Measurements from ENCODE around the gene NLRP9. TPM values are rescaled to one million over a fixed set of nuclear protein-coding genes. Genes with fewer than 3 reads are reported as not detected.

NLRP9 gene
- polyA plus RNA-seq, 1 donor from 2014 or later = not detected

- H3K9me2 ChIP-seq (ENCODE audit: insufficient read depth, low read length) = no peaks in the 10 kb centered on the region
- peak overlapping the region; percentile 98 for H3K4me2 ChIP-seq (ENCODE audit: low read length)
- no peaks in the 10 kb centered on the region for H3F3A ChIP-seq (ENCODE audit: insufficient read depth, low read length, poor library complexity, severe bottlenecking)
- no peaks in the 10 kb centered on the region for H3K9me3 ChIP-seq (ENCODE audit: low read length)
- H2AFZ ChIP-seq (ENCODE audit: low read depth, low read length) = no peak overlapping the region
- peak overlapping the region; percentile 84 for H3K9ac ChIP-seq (ENCODE audit: low read length)
- peak overlapping the region; percentile 71 for H3K27ac ChIP-seq (ENCODE audit: low read length)
- peaks cover 8% of the 10 kb centered on the region for H3K36me3 ChIP-seq (ENCODE audit: insufficient read depth, low read length)
- no peaks in the 10 kb centered on the region for H3K27me3 ChIP-seq (ENCODE audit: insufficient read depth, low read depth, low read length)
- H3K79me2 ChIP-seq (replicated peaks; ENCODE audit: insufficient read depth, low read length) = peaks cover 59% of the 10 kb centered on the region
- no peaks in the 10 kb centered on the region for H4K20me1 ChIP-seq (ENCODE audit: insufficient read depth)
- peak overlapping the region; percentile 92 for H3K4me3 ChIP-seq (ENCODE audit: low read length)
- TF ChIP-seq, protein P1, sequence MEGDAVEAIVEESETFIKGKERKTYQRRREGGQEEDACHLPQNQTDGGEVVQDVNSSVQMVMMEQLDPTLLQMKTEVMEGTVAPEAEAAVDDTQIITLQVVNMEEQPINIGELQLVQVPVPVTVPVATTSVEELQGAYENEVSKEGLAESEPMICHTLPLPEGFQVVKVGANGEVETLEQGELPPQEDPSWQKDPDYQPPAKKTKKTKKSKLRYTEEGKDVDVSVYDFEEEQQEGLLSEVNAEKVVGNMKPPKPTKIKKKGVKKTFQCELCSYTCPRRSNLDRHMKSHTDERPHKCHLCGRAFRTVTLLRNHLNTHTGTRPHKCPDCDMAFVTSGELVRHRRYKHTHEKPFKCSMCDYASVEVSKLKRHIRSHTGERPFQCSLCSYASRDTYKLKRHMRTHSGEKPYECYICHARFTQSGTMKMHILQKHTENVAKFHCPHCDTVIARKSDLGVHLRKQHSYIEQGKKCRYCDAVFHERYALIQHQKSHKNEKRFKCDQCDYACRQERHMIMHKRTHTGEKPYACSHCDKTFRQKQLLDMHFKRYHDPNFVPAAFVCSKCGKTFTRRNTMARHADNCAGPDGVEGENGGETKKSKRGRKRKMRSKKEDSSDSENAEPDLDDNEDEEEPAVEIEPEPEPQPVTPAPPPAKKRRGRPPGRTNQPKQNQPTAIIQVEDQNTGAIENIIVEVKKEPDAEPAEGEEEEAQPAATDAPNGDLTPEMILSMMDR (IDR thresholded peaks at IDR 0.05; ENCODE audit: poor library complexity, severe bottlenecking) = no peak
- no peak for TF ChIP-seq REST (IDR thresholded peaks at IDR 0.05; ENCODE audit: borderline replicate concordance)
- no peak for TF ChIP-seq EZH2 (IDR thresholded peaks at IDR 0.05; ENCODE audit: borderline replicate concordance, insufficient read depth, low read length, poor library complexity, severe bottlenecking)
- no peak for TF ChIP-seq TAF1 (IDR thresholded peaks at IDR 0.05; ENCODE audit: low read depth)
- TF ChIP-seq EP300 (conservative IDR thresholded peaks at IDR 0.05; ENCODE audit: poor library complexity, severe bottlenecking) = no peak
- no peak for TF ChIP-seq MXI1 (conservative IDR thresholded peaks at IDR 0.05; ENCODE audit: poor library complexity, severe bottlenecking)
- TF ChIP-seq RAD21 (conservative IDR thresholded peaks at IDR 0.05) = no peak
Measured at GRCh38 chr19:55676383-55676782, 61.8 kb downstream of the NLRP9 start.

DNA sequence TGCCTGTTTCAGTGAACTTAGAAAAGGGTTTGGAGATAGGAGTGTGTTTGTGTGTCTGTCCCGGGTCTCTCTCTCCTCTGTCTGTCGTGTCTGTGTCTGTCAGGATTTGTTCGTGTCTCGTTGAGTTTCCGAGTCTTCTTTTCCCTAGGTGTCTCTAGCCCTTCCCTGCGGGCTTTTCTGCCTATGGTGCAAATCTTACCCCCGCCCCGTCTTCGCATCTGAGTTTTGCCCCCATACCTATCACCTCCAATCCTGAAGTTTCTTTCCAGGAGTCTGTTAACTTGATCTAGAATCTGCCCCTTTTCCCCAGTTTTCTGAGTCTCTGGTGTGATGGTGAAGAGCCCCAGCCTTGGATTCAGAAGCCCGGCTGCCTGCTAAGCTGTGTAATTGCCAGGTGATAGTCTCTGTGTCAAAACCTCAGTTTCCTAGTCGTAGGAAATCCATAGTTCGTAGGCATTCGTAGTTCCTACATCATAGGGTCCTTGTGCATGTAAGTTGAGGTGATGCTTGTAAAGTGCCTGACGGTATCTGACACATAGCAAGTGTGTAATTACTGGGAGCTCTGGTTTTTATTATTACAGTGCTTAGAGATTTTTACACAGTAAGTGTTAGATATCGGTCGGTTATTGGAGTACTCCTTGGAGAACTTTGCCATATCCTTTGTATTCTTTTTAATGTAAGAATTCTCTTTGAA lies 62.4 kb downstream of the NLRP9 start:
- Histone ChIP-seq H3K27ac (ENCODE audit: low read length) (peak overlapping the region; percentile 71), H3K4me3 (ENCODE audit: low read length) (peak overlapping the region; percentile 92), H3K79me2 (replicated peaks; ENCODE audit: insufficient read depth, low read length) (peaks cover 59% of the 10 kb centered on the region), H3K4me2 (ENCODE audit: low read length) (peak overlapping the region; percentile 98), H3K9me3 (ENCODE audit: low read length) (no peaks in the 10 kb centered on the region), H3K9me2 (ENCODE audit: insufficient read depth, low read length) (no peaks in the 10 kb centered on the region), H2AFZ (ENCODE audit: low read depth, low read length) (peak overlapping the region; percentile 60), H3F3A (ENCODE audit: insufficient read depth, low read length, poor library complexity, severe bottlenecking) (no peaks in the 10 kb centered on the region), H3K9ac (ENCODE audit: low read length) (peak overlapping the region; percentile 84), H3K36me3 (ENCODE audit: insufficient read depth, low read length) (peaks cover 2% of the 10 kb centered on the region), H4K20me1 (ENCODE audit: insufficient read depth) (no peaks in the 10 kb centered on the region), H3K27me3 (ENCODE audit: insufficient read depth, low read depth, low read length) (no peaks in the 10 kb centered on the region)
- TF ChIP-seq RAD21 (conservative IDR thresholded peaks at IDR 0.05) (no peak), SMC3 (conservative IDR thresholded peaks at IDR 0.05; ENCODE audit: poor library complexity) (no peak), POLR2AphosphoS5 (IDR thresholded peaks at IDR 0.05) (no peak), EZH2 (IDR thresholded peaks at IDR 0.05; ENCODE audit: borderline replicate concordance, insufficient read depth, low read length, poor library complexity, severe bottlenecking) (no peak), MXI1 (conservative IDR thresholded peaks at IDR 0.05; ENCODE audit: poor library complexity, severe bottlenecking) (no peak), REST (IDR thresholded peaks at IDR 0.05; ENCODE audit: borderline replicate concordance) (no peak), EP300 (conservative IDR thresholded peaks at IDR 0.05; ENCODE audit: poor library complexity, severe bottlenecking) (no peak), TAF1 (IDR thresholded peaks at IDR 0.05; ENCODE audit: low read depth) (no peak)
- TF ChIP-seq, protein P1 (IDR thresholded peaks at IDR 0.05; ENCODE audit: poor library complexity, severe bottlenecking) = no peak
